Peyer's patch (tissue), 4 donors: ENCODE results near the gene PGGT1B.

Source experiments
- POLR2A ChIP-seq, 2 donors: fragments of 450-650 bp; IDR thresholded peaks; one replicate each; pipeline ENCODE4 v1.5.1; 2017; ENCODE audit warnings: antibody characterized with exemption in 2 of 2, mild to moderate bottlenecking in 2 of 2, moderate library complexity in 2 of 2
- TF ChIP-seq, protein P1 (sequence below), 6 experiments: fragments of 450-650 bp in 4 of 6; fragments of 200-600 bp in 2 of 6; sonication (generic) in 1 of 6; IDR thresholded peaks; one replicate each; pipeline ENCODE4 v1.5.1; 2017 to 2019; ENCODE audit warnings: antibody characterized with exemption in 6 of 6, mild to moderate bottlenecking in 3 of 6, moderate library complexity in 1 of 6

DNA sequence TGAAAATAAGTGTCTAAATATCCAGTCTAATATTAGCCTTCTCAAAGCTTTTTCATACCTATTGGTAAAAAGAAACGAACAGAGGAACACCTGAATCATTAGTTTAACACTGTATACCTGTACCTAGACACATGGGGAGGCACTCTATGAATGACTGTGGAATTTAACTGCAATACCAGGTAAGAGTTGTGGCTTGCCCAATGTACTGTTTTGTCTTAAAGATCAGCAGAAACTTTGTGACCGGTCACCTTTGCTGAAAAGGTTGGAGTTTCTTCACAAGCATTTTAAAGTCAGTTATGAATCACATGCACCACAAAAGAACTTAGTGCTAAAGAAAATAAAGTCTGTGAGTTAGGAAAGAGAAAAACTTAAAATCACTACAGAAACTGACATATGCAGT lies 2.4 kb downstream of the PGGT1B start:
- TF ChIP-seq, protein P1, sequence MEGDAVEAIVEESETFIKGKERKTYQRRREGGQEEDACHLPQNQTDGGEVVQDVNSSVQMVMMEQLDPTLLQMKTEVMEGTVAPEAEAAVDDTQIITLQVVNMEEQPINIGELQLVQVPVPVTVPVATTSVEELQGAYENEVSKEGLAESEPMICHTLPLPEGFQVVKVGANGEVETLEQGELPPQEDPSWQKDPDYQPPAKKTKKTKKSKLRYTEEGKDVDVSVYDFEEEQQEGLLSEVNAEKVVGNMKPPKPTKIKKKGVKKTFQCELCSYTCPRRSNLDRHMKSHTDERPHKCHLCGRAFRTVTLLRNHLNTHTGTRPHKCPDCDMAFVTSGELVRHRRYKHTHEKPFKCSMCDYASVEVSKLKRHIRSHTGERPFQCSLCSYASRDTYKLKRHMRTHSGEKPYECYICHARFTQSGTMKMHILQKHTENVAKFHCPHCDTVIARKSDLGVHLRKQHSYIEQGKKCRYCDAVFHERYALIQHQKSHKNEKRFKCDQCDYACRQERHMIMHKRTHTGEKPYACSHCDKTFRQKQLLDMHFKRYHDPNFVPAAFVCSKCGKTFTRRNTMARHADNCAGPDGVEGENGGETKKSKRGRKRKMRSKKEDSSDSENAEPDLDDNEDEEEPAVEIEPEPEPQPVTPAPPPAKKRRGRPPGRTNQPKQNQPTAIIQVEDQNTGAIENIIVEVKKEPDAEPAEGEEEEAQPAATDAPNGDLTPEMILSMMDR (IDR thresholded peaks at IDR 0.05), result no peak
- no peak for TF ChIP-seq POLR2A (IDR thresholded peaks at IDR 0.05)
